Liver (tissue), 9 donors: ENCODE data around the gene CCDC102B. TPM values are rescaled to one million over a fixed set of nuclear protein-coding genes. Genes with fewer than 3 reads are reported as not detected.
"Not testable (repeated sequence)": the region's sequence is repeated elsewhere in the genome, so short reads cannot be mapped to it uniquely, and the experiment has no call there.

Experiments
- DNase-seq: peaks from one replicate; pipeline ENCODE4 v3.0.0-alpha.2; 2017; ENCODE audit warnings: low spot score
- H3K27ac ChIP-seq, 2 donors: one replicate each; pipeline ENCODE4 v1.7.0; 2013; ENCODE audit warnings: inconsistent platforms in 2 of 2, low read length in 2 of 2, control low read depth in 1 of 2, low read depth in 1 of 2, mild to moderate bottlenecking in 1 of 2
- H3K27me3 ChIP-seq, 4 donors: one replicate each; pipeline versions ENCODE4 v1.6.1 to v1.7.0; 2013; ENCODE audit warnings: low read length in 3 of 4, inconsistent platforms in 1 of 4, mild to moderate bottlenecking in 1 of 4, moderate library complexity in 1 of 4; ENCODE audit not compliant: control insufficient read depth in 4 of 4, insufficient read depth in 4 of 4
- H3K36me3 ChIP-seq, 4 donors: one replicate each; pipeline versions ENCODE4 v1.6.1 to v1.7.0; 2013; ENCODE audit warnings: low read length in 3 of 4, mild to moderate bottlenecking in 3 of 4, low read depth in 1 of 4, moderate library complexity in 1 of 4; ENCODE audit not compliant: control insufficient read depth in 4 of 4, insufficient read depth in 3 of 4
- H3K4me1 ChIP-seq, 4 donors: one replicate each; pipeline versions ENCODE4 v1.6.1 to v1.7.0; 2013; ENCODE audit warnings: low read length in 3 of 4, mild to moderate bottlenecking in 3 of 4, moderate library complexity in 1 of 4; ENCODE audit not compliant: control insufficient read depth in 4 of 4, insufficient read depth in 4 of 4
- H3K4me3 ChIP-seq, 3 donors: one replicate each; pipeline versions ENCODE4 v1.6.1 to v1.7.0; 2013; ENCODE audit warnings: low read length in 3 of 3, control low read depth in 1 of 3, low read depth in 1 of 3, mild to moderate bottlenecking in 1 of 3
- H3K9ac ChIP-seq, 2 donors: one replicate each; pipeline ENCODE4 v1.7.0; 2013; ENCODE audit warnings: low read length in 2 of 2, mild to moderate bottlenecking in 2 of 2, moderate library complexity in 2 of 2, control low read depth in 1 of 2, low read depth in 1 of 2
- H3K9me3 ChIP-seq, 4 donors: one replicate each; pipeline versions ENCODE4 v1.6.1 to v1.7.0; 2013; ENCODE audit warnings: low read length in 3 of 4; ENCODE audit not compliant: control insufficient read depth in 4 of 4
- ATF3 ChIP-seq: IDR thresholded peaks from 2 replicates; pipeline ENCODE4 v1.6.1; 2016; ENCODE audit warnings: antibody characterized with exemption
- EGR1 ChIP-seq, 2 donors: IDR thresholded peaks; 2 replicates each; pipeline ENCODE4 v1.6.1; 2016 to 2018; ENCODE audit warnings: antibody characterized with exemption in 2 of 2, low read depth in 2 of 2
- FOXA1 ChIP-seq: IDR thresholded peaks from 2 replicates; pipeline ENCODE4 v1.6.1; 2016; ENCODE audit warnings: antibody characterized with exemption
- FOXA2 ChIP-seq: IDR thresholded peaks from 2 replicates; pipeline ENCODE4 v1.6.1; 2016; ENCODE audit warnings: antibody characterized with exemption
- GABPA ChIP-seq, 2 donors: IDR thresholded peaks in 1 of 2; conservative IDR thresholded peaks in 1 of 2; 2 replicates each; pipeline ENCODE4 v1.6.1; 2016; ENCODE audit warnings: antibody characterized with exemption in 2 of 2, mild to moderate bottlenecking in 1 of 2, moderate library complexity in 1 of 2
- MAX ChIP-seq: IDR thresholded peaks from 2 replicates; pipeline ENCODE4 v1.6.1; 2016; ENCODE audit warnings: antibody characterized with exemption
- REST ChIP-seq: IDR thresholded peaks from 2 replicates; pipeline ENCODE4 v1.6.1; 2016; ENCODE audit warnings: antibody characterized with exemption, mild to moderate bottlenecking
- SP1 ChIP-seq: IDR thresholded peaks from 2 replicates; pipeline ENCODE4 v1.6.1; 2018; ENCODE audit warnings: antibody characterized with exemption, mild to moderate bottlenecking
- TAF1 ChIP-seq: conservative IDR thresholded peaks from 2 replicates; pipeline ENCODE4 v1.6.1; 2016; ENCODE audit warnings: antibody characterized with exemption, mild to moderate bottlenecking
- YY1 ChIP-seq: IDR thresholded peaks from 2 replicates; pipeline ENCODE4 v1.6.1; 2016; ENCODE audit warnings: antibody characterized with exemption, mild to moderate bottlenecking
- ZBTB33 ChIP-seq: IDR thresholded peaks from 2 replicates; pipeline ENCODE4 v1.6.1; 2016; ENCODE audit warnings: antibody characterized with exemption
- WGBS: extraction: QIAGEN DNeasy Blood & Tissue Kit; methylation state at CpG from one replicate; pipeline ENCODE4 v1.1.7; 2013; 5-methylcytosine and 5-hydroxymethylcytosine counted together
- polyA plus RNA-seq, 2 donors: library from polyadenylated mRNA; stranded (reverse) in 1 of 2; unstranded in 1 of 2; fragments of 200-250 nt in 1 of 2; fragments of >200 nt in 1 of 2; fragmentation: Nextera tagmentation in 1 of 2; extraction: Ambion mirVana in 1 of 2; gene quantifications; one replicate each; pipeline versions ENCODE4 v1.2.1 to v1.2.3, GENCODE V29; 2013 to 2015
- total RNA-seq, 2 donors: library from RNA; depleted of rRNA; stranded (reverse); fragments of >200 nt; gene quantifications; one replicate each; pipeline ENCODE4 v1.2.3, GENCODE V29; 2014
- donor health status: healthy.
- donor health status: healthy.
- donor health status: healthy.
- donor health status: healthy.
- donor health status: healthy.

Gene CCDC102B
- total and polyA plus RNA-seq, 4 donors: 0.54 to 4.5 (median 1.4) TPM

GRCh38 chr18:68790290-68790689, 7.6 kb upstream of the CCDC102B start:
- H3K27me3 ChIP-seq, H3K4me1 ChIP-seq, H3K4me3 ChIP-seq, DNase-seq, H3K9ac ChIP-seq, H3K9me3 ChIP-seq, H3K36me3 ChIP-seq, H3K27ac ChIP-seq: not testable (repeated sequence)
- WGBS: 81% methylated on average over 16 of the region's 22 CpGs

GRCh38 chr18:68791801-68792200, 6.1 kb upstream of the CCDC102B start:
- Histone ChIP-seq H3K9ac (no peak overlapping the region), H3K36me3 (no peaks in the 10 kb centered on the region), H3K27ac (no peak overlapping the region), H3K27me3 (no peaks in the 10 kb centered on the region), H3K4me1 (no peaks in the 10 kb centered on the region), H3K4me3 (no peak overlapping the region), H3K9me3 (no peaks in the 10 kb centered on the region)
- TF ChIP-seq REST (peak; percentile 26), EGR1 (IDR thresholded peaks at IDR 0.05; ENCODE audit: low read depth in 2 of 2) (no peak)
- DNase-seq: no peak
- 72% methylated on average over 2 of the region's 2 CpGs for WGBS

GRCh38 chr18:68793951-68794350, 3.9 kb upstream of the CCDC102B start:
- no peak for TF ChIP-seq SP1
- TF ChIP-seq TAF1: no peak
- no peak for TF ChIP-seq MAX
- TF ChIP-seq YY1: no peak
- TF ChIP-seq EGR1 (IDR thresholded peaks at IDR 0.05; ENCODE audit: low read depth in 2 of 2): no peak
- TF ChIP-seq FOXA2: no peak
- no peak for TF ChIP-seq GABPA (IDR thresholded peaks at IDR 0.05 in 1 of 2, conservative IDR thresholded peaks at IDR 0.05 in 1 of 2)
- TF ChIP-seq ZBTB33: no peak
- no peak for TF ChIP-seq FOXA1
- TF ChIP-seq ATF3: no peak
- Histone ChIP-seq H3K9ac (no peak overlapping the region), H3K4me1 (no peaks in the 10 kb centered on the region), H3K27me3 (no peaks in the 10 kb centered on the region), H3K36me3 (no peaks in the 10 kb centered on the region), H3K27ac (no peak overlapping the region), H3K9me3 (no peaks in the 10 kb centered on the region), H3K4me3 (no peak overlapping the region)
- DNase-seq: no peak
